ENCODE data around the gene RGS3.
A peak's percentile ranks its signal among the peaks of the same experiment; 100 is the strongest.

The RGS3 gene

DNA sequence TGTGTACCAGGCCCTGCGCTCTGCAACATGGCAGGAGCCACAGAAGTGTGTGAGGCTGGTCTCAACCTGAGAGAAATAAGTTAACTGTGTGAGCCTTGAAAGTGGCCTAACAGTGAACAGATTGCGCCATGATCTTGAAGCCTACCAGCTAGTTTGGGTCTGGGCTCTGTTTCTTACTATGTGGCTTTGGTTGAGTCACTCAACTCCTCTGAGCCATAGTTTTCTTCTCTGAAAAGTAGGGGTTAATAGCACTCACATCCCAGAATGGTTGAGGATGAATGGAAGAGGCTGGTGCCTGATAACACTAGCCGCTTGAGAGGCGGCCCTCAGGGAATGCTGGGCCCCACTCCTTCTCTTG, 121.5 kb downstream of the RGS3 start:
- DNase-seq (ENCODE audit: low read depth in 2 of 2), result no peak

DNA sequence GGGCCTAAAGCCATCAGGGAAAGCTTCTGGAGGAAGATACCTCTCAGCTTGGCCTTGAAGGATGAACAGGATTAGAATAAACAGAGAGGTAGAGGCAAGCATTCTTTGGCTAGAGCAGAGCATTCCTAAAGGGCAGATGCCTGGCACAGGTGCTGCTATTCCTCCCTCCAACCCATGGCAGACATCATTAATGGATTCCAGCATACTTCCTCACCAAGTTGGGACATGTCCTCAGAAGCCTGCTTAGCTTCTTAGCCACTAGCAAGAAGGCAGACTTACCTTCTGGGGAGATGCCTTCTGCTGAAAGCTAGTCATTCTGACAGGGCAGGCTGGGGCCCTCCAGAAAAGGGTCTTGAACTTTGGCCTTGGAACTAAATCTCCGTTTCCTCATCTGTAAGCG, 122.0 kb downstream of the RGS3 start:
- no peak for DNase-seq (ENCODE audit: low read depth in 2 of 2)

DNA sequence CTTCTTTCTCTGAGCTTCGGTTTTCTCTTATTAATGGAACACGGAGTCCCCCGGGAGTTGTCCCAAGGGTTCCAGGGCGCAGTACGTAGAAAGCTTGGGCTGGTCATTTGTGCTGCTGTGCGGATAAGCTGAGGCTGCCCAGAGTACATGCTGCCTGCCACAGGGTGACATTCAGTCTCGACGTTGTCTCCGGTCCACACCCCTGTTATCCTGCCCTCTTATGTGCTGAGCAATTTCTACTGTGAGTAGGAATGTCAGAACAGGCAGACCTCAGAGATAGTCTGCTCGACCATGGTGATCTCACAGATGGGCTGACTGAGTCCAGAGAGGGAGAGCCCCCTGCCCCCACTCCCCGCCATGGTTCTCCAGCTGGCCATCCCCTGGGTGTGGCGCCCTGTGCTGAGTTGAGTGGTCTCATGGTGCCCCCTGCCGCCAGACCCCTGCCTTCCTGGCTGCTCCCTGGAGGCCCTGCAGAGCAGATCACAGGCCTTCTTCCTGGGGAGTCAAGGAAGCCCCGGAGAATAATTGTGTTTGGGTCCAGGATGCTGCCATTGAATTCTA, 124.0 kb downstream of the RGS3 start:
- DNase-seq (ENCODE audit: low read depth in 2 of 2), result no peak

DNA sequence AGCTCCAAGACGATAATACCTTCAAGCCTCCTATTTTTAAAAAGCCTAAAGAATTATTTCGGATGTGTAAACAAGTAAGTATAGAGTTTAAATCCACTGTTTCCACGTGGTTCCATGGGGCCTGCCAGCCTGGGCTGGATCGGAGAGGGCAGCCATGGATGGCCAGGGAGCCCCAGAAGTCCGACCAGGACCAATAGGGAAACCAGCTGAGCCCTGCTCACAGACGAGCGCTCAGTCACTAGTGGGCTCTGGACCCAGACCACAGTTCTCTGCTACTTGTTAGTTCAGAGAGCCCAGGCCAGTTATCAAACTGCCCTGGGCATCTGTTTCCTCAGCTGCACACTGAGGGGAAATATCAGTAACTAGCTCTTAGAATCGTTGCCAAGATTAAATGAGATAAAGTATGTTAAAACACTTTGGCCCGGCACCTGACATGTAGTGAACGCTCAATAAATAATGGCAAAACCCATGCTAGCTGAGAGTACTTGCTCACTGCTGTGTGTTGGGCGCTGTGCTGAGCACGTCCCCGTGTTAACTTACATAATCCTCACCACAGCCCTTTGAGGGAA, 124.8 kb downstream of the RGS3 start:
- no peak for DNase-seq (ENCODE audit: low read depth in 2 of 2)

DNA sequence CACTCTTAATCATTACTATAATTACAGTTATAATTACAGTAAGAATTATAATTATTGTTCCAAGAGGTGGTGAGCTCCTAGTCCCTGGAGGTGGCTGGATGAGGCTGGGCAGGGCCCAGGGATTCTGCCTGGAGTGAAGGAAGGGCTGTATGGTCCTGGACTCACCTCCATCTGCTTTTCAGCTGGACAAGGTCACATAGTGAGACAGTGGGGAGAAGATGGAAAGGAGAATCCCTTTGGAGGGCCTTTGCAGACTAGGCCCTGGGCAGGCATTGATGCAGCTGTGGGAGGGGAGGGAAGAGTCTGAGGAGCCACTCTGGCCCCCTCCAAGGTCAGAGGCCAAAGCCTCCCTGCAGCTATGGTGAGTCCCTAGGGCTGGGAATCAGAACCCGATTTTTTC, 125.4 kb downstream of the RGS3 start:
- DNase-seq (ENCODE audit: low read depth in 2 of 2), result no peak

DNA sequence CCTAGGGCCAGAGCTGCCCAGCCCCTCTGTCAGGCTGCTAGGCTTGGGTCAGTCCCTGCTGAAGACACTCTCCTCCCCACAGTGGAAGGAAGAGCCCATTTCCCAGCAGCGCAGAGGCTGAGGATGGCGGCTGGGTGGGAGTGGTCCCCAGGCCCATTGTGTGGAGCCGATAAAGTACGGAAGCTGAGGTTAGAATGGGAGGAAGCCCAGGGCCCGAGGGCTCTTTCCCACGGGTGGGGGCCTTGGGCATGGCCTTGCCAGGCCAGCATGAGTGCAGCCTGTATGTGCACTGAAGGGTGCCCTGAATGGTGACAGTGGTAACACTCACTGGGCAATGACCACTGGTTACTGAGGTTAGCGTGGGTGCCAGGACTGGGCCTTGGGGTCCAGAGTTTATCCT, 125.9 kb downstream of the RGS3 start:
- DNase-seq (ENCODE audit: low read depth in 2 of 2), result no peak

DNA sequence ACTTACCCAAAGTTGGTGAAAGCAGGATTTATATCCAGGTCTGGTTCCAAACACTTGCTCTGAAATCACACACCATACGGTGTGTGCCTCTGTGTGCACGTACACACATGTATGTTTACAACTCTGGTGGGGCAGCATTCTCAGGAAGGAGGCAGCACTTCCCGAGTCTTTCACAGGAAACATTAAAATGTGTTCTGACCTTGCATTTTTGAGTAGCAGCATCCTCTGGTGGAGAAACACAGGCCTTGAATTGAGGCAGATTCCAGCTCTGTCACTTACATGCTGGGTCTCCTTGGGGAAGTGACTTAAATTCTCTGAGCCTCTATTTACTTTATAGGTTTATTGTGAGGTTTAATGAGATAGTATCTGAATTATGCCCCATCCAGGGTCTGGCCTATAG, 126.4 kb downstream of the RGS3 start:
- DNase-seq (ENCODE audit: low read depth in 2 of 2), result no peak

DNA sequence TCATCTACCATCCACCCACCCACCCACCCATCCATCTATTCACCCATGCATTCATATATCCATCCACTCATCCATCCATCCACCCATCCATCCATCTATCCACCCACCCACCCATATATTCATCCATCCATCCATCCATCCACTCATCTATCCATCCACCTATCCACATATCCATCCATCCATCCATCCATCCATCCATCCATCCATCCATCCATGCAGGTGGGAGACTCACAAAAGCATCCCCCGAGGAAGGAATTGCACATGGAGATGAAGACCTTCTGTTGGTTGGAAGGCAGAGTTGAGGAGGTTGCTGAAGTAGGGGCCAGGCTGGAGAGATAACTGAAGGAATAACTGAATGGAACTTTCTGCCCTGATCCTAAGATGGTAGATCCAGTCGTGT, 126.9 kb downstream of the RGS3 start:
- no peak for DNase-seq (ENCODE audit: low read depth in 2 of 2)

DNA sequence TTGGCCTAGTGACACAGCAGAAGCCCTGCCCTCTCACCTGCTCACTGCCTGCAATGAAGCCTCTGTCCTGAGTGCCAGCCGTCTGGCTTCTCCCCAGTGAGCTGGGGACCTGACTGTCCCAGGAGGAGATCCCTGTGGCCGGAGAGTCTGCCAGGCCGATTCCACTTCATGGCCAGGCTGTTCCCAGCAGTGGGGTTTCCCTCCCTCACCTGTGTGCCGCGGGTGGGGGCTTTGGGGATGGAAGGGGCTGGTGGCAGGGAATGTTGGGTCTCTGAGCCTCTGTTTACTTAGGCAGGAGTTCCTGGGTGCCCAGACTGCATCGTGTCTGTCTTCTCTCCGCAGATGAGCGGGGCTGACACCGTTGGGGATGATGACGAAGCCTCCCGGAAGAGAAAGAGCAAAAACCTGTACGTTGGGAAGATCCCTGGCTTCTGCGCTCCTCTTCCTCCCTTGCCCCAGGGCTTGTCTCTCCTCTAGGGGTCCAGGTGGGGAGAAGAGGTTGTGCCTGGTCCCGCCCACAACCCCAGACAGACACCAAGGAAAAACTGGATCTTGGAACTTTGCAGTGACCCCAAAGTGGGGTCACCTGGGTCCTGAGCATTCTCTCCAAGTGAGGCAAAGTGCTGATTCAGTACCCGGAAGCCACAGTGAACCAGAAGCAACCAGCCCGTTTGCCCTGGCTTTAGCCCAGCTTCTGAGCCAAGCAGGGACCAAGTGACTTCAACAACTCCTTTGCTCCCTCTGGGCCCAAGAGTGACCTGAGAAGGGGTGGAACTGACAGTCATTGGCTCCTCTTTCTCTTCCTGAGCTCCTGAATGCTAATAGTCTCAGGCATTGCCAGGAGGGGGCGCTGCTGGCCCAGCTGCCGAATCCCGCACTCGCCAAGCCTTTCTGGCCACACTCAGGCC, 127.7 kb downstream of the RGS3 start:
- peak in 1 of 2 donors; percentile 60 for DNase-seq (ENCODE audit: low read depth in 2 of 2)

DNA sequence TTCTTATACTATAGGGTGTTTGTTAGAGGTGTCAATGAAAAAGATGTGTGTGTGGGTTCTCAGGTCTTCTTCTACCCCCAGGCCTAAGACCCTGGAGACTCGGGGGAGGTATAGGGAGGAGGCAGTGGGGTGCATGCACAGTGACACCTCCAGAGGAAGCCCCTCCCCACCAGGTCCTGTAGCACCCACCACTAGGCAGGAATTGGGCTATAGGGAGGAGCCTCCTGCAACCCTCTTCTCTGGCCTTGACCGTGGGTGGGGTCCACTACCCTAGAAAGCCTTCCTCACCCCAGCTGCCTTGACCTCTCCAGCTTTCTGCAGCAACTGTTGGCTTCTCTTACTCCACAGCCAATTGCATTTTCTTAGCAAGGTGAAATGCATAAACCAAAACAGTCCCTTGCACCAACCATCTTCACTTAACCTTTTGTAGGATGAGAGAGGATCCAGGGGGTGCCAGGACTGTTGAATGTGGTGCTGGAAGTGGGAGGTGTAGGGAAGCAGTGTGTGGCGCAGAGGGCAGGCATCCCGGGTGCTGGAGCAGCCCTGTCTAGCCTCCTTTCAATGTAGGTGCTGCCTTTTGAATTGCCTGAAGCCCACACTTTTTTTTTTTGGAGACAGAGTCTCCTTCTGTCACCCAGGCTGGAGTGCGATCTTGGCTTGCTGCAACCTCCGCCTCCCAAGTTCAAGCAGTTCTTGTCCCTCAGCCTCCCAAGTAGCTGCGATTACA, 128.5 kb downstream of the RGS3 start:
- DNase-seq (ENCODE audit: low read depth in 2 of 2), result no peak

DNA sequence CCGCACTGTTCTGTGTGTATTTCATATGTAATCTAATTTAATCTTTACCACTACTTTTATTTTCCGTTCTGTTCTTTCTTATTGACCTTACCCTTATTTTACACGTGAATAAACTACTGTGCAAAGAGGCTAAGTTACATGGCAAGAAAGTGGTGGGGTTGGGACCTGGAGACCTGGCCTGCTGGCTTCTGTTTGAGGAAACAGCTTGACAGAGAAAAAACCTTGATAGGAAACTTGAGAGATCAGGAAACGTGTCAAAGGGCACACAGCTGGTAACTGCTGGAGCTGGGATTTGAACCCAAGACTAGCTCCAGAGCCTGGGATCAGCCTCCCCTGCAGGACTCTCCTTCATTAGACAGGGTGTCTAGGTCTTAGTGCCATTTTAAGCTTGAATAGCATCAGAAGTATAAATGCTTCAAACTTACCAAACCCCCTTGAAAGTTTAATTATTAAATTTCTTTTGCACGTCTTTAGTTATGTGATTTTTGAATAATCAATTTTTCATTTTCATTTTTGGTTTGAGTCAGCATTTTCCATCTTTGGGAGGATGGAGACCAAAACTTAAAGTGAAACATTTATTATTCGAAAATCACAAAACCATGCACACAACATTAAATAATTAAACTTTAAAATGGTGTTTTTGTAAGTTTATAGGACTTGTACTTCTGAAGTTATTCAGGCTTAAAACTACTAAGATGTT, 129.5 kb downstream of the RGS3 start:
- DNase-seq (ENCODE audit: low read depth in 2 of 2), result no peak

DNA sequence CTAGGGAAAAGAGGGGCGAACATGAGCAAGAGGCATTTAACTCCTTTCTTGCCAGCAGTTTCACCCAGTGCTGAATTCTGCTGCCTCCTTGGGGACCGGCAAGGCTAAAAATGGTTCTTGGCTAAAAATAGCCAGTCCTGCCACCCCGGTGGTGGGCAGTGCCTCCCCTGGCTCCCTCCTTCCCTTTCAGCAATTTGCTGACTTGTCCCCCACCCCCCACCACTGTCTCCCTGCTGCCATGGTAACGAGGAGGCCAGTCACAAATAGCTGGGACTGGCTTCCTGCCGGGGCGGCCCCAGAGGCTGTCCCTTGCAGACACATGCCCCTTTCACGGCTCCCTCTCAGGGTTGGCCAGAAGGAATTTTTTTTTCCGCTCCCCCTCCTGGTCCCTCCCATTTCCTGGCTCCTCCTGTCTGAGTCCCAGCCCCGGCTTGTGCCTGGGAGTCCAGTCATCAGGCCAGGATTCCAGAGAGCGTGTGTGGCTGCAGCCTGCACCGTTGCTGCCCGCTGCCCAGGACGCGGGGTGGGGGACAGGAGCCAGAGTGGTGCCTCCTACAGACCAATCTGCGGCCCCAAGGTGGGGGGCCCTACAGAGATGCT, 130.3 kb downstream of the RGS3 start:
- no peak for DNase-seq (ENCODE audit: low read depth in 2 of 2)

DNA sequence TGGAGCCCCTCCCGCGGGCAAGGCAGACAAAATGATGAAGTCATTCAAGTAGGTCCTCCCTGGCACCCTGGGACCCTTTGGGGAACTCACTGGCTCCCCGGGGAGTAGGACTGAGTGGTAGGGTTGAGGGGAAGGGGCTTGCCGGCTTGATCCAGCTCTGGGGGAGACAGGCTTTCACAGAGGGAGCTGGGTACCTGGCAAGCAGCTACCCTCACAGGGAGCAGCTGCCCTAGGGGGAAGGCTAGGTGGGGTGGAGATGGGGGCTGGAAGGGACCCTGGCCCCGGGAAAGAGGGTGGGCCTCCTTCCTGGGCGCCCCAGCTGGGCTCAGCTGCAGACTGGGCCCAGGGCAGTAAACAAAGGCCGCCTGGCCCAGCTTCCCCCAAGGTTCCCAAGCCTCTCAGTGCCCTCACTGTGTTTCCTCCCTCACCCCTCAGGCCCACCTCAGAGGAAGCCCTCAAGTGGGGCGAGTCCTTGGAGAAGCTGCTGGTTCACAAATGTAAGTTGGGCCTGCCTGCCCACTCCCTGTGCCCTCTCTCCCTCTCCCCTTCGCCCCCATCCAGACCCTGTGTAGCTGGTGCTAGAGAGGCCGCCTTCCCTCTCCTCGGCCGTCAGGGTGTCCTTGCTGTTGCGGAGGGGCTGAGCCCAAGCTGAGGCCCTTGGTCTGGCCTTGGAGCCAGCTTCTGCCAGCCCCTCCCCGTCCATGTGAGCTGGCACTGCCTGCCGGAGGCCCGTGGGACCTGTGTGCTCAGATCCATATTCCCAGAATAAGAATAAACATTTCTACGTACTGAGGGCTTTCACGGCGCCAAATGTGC, 131.2 kb downstream of the RGS3 start:
- no peak for DNase-seq (ENCODE audit: low read depth in 2 of 2)

DNA sequence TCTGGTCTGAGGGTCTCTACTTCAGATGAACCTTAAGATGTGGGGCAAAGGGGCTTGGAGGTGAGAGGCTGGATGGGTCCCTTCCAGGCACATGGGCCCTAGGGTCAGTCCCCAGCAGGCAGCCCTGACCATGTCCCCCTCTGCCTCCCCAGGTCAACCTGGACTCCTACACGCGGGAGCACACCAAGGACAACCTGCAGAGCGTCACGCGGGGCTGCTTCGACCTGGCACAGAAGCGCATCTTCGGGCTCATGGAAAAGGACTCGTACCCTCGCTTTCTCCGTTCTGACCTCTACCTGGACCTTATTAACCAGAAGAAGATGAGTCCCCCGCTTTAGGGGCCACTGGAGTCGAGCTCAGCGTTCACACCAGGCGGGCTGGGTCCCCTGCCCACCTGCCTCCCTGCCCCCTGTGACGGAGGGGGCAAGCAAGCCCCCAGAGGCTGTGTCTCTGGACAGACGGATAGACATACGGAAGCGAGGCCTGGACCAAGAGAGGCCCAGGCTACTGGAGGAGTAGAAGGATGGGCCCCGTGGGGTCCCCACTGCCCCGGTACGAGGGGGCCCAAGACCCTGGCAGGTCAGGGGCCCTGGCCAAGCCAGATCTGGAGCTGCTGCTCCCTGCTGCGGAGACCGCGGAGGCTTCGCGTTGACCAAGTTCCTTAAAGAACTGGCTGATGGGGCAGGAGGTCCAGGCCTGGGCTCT, 133.2 kb downstream of the RGS3 start:
- DNase-seq (ENCODE audit: low read depth in 2 of 2), result no peak

DNA sequence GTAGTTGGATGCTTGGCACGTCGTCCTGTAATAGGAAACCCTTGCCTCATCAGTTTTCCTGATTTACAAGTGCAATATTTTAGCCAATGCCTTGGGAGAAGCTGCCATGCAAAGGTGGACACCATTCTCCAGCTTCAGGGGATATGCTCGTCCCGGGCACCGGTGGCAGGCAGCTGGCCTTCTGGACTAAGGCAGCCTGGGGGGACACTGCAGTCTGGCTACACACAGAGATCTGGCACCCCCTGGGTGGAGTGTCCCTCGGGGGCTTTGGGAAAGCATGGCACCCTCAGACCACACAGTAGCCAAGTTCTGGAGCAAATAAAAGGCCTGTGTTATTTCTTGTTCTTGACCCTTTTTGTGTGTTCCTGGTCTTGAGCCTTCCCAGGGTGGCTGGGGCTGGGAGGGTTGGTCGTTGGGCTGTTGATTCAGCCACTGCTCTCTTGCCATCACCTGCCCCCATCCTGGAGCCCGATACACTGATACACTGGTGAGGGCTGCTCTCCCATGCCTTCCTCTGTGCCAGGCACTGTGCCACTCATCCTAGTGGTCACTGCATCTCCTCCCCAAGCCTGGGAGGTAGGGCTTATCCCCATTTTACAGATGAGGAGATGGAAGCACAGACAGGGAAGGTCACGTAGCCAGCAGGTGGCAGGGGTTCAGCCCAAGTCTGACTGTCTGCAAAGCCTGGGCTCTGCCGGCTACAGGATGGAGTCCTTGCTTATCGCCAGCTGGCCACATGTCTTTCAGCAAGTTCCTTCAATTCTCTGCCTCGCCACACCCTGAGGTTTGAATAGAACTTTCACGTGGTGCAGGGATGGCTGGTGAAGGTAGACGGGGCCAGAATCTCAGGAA, 134.1 kb downstream of the RGS3 start:
- no peak for DNase-seq (ENCODE audit: low read depth in 2 of 2)

DNA sequence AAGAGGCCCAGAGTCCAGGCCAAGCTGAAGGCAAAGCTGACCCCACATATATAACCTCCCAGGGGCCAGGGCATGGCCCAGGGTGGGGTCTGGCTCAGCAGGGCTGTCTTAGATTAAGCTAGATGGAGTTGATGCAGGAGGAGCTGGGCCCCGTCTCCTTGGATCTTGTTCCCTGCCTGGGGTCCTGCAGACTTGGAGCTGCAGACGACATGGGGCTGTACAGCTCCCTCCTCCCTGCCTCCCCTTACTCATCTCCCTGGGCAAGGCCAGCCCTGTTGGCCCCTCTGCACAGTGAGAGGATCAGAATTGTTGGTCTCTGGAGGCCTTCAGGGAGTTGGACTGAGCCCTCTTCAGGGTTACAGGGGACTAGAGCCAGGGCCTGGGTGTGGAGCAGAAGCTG, 134.9 kb downstream of the RGS3 start:
- no peak for DNase-seq (ENCODE audit: low read depth in 2 of 2)

DNA sequence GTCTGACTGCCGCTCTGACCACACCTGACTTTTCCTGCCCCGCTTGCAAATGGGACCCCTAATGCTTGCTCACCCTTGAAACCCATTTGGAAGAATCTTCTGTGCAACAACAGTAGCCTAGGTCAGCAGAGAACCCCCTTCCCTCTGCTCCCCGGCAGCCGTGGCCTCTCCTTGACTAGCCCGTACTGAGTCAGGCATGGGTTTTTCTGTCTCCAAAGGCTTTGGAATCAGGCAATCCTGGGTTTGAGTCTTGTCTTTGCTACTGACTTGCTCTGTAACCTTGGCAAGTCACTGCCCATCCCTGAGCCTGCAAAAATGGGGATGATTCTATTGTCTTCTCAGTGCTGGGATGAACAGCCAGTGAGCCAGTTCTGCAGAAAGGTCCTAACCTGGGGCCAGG, 135.4 kb downstream of the RGS3 start:
- DNase-seq (ENCODE audit: low read depth in 2 of 2), result no peak

DNA sequence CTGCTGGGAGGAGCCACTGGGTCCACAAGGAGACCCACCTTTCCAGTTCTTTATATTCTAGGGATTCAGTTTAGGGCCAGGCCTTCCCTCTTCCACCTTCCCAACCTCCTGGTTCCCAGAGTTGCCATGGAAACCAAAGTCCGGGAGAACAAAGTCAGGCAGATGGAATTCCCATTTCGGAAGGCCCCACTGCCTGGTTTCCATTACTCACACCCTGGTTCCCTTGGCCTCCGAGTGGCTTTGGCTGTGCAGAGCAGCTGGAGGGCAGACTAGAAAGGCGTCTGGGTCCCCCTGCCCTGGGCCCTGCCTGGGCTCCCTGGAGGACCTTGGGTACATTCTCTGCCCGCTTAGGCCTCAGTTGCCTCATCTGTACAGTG, 136.1 kb downstream of the RGS3 start:
- DNase-seq (ENCODE audit: low read depth in 2 of 2), result no peak
